Transverse colon (tissue), 4 donors: ENCODE measurements around the gene PNCK. TPM values are rescaled to one million over a fixed set of nuclear protein-coding genes. Genes with fewer than 3 reads are reported as not detected.

Source experiments
- DNase-seq: peaks from one replicate; pipeline ENCODE4 v3.0.0-alpha.2; 2019
- H3K27ac ChIP-seq, 4 donors: fragments of 200-600 bp; sonication (generic); 2 replicates each; pipeline ENCODE4 v1.5.1; 2016 to 2018; ENCODE audit warnings: inconsistent platforms in 4 of 4
- H3K27me3 ChIP-seq: fragments of 200-600 bp; sonication (generic); 2 replicates; pipeline ENCODE4 v1.5.1; 2017; ENCODE audit warnings: inconsistent platforms
- H3K36me3 ChIP-seq, 4 donors: fragments of 200-600 bp; sonication (generic); 2 replicates each; pipeline ENCODE4 v1.5.1; 2017 to 2019; ENCODE audit warnings: inconsistent platforms in 4 of 4
- H3K4me1 ChIP-seq, 4 donors: fragments of 200-600 bp; sonication (generic); 2 replicates each; pipeline ENCODE4 v1.5.1; 2017 to 2020; ENCODE audit warnings: inconsistent platforms in 4 of 4
- H3K4me3 ChIP-seq, 4 donors: fragments of 200-600 bp; sonication (generic); 1 replicate in 1 of 4; 2 replicates in 3 of 4; pipeline versions ENCODE4 v1.5.1 to v1.6.1; 2017 to 2019; ENCODE audit warnings: inconsistent platforms in 4 of 4
- H3K9me3 ChIP-seq, 2 donors: fragments of 200-600 bp; sonication (generic); 2 replicates each; pipeline ENCODE4 v1.5.1; 2017 to 2019; ENCODE audit warnings: inconsistent platforms in 2 of 2
- CTCF ChIP-seq, 5 experiments: fragments of 200-600 bp in 3 of 5; fragments of 450-650 bp in 2 of 5; sonication (generic) in 3 of 5; IDR thresholded peaks; 1 replicate in 2 of 5; 2 replicates in 3 of 5; pipeline ENCODE4 v1.5.1; 2016 to 2017; ENCODE audit warnings: antibody characterized with exemption in 5 of 5, inconsistent platforms in 3 of 5, mild to moderate bottlenecking in 2 of 5, moderate library complexity in 1 of 5
- EP300 ChIP-seq: sonication (generic); formaldehyde crosslinking; IDR thresholded peaks from one replicate; pipeline ENCODE4 v1.6.1; 2017; ENCODE audit warnings: antibody characterized with exemption, low read depth
- POLR2A ChIP-seq: fragments of 450-650 bp; IDR thresholded peaks from one replicate; pipeline ENCODE4 v1.6.1; 2016; ENCODE audit warnings: antibody characterized with exemption, mild to moderate bottlenecking, moderate library complexity
- POLR2AphosphoS5 ChIP-seq, 3 donors: sonication (generic); formaldehyde crosslinking; IDR thresholded peaks; one replicate each; pipeline ENCODE4 v1.6.1; 2016; ENCODE audit warnings: antibody characterized with exemption in 3 of 3
- WGBS, 2 donors: methylation state at CpG; one replicate each; pipeline ENCODE4 v1.1.5; 2018; ENCODE audit warnings: low coverage in 1 of 2; 5-methylcytosine and 5-hydroxymethylcytosine counted together
- in situ Hi-C, 4 donors: fragments of 200-750 bp; cut with MboI; loops; one replicate each; pipeline versions ENCODE4 v1.15.0 to v1.15.1; 2017; ENCODE audit warnings: low sequenced_read_pairs in 3 of 4, low pct_ligation_motif_present in 1 of 4, low pct_unique_long_range_greater_than_20kb in 1 of 4
- intact Hi-C: fragments of 100-400 bp; cut with DNase I; formaldehyde crosslinking; loops from one replicate; pipeline ENCODE4 v1.15.1; 2023; ENCODE audit warnings: low total_unique reads
- total RNA-seq, 4 donors: library from RNA; depleted of rRNA; stranded (reverse); fragments of >200 nt; gene quantifications; one replicate each; pipeline ENCODE4 v1.1.0, GENCODE V29; 2016

The PNCK gene
- total RNA-seq, 4 donors from 2014 or later, result 6.5 to 74.4 (median 7.9) TPM; not detected in 1

- Histone ChIP-seq H3K36me3 (no peaks in the 10 kb centered on the region), H3K27me3 (peaks cover 18% of the 10 kb centered on the region), H3K27ac (no peak overlapping the region), H3K4me3 (no peak overlapping the region), H3K4me1 (peaks cover 0 to 7% (median 2%) of the 10 kb centered on the region in 4 donors), H3K9me3 (no peaks in the 10 kb centered on the region)
- no peak for DNase-seq
- intact Hi-C loops, result no loop called here
- no peak for TF ChIP-seq POLR2A
- no peak for TF ChIP-seq POLR2AphosphoS5 (IDR thresholded peaks at IDR 0.05)
- no peak for TF ChIP-seq EP300
- TF ChIP-seq CTCF (IDR thresholded peaks at IDR 0.05), result no peak
- 83% methylated on average over 23 of the region's 27 CpGs; no CpG with 5 or more reads in 1 of the 2 donors for WGBS, 2 donors
- in situ Hi-C loops, result no loop called here
Measured at GRCh38 chrX:153637121-153638040, 36.2 kb downstream of the PNCK start.

- H3K27ac ChIP-seq, result no peak overlapping the region
- H3K4me3 ChIP-seq, result no peak overlapping the region
- no peak for DNase-seq
- TF ChIP-seq POLR2A, result no peak
- no peak for TF ChIP-seq POLR2AphosphoS5 (IDR thresholded peaks at IDR 0.05)
- TF ChIP-seq CTCF (IDR thresholded peaks at IDR 0.05), result no peak
- no peak for TF ChIP-seq EP300
- 70% methylated on average over 5 of the region's 5 CpGs; no CpG with 5 or more reads in 1 of the 2 donors for WGBS, 2 donors
- intact Hi-C loops (no loop called here), in situ Hi-C loops (no loop called here)
- no peaks in the 10 kb centered on the region for H3K36me3 ChIP-seq
- no peaks in the 10 kb centered on the region for H3K9me3 ChIP-seq
- H3K27me3 ChIP-seq, result peaks cover 12% of the 10 kb centered on the region
- peaks cover 0 to under 1% (median 0%) of the 10 kb centered on the region in 4 donors for H3K4me1 ChIP-seq
Measured at GRCh38 chrX:153636716-153637115, 36.9 kb downstream of the PNCK start.

GRCh38 chrX:153635788-153636668 lies 37.6 kb downstream of the PNCK start:
- H3K4me3 ChIP-seq, result no peak overlapping the region
- no peak for DNase-seq
- WGBS, 2 donors, result 74% methylated on average over 17 of the region's 21 CpGs; no CpG with 5 or more reads in 1 of the 2 donors
- no peak for TF ChIP-seq POLR2A
- peak in 1 of 5 experiments; percentile 13 for TF ChIP-seq CTCF (IDR thresholded peaks at IDR 0.05)
- H3K9me3 ChIP-seq, result no peaks in the 10 kb centered on the region
- intact Hi-C loops (no loop called here), in situ Hi-C loops (no loop called here)
- H3K27me3 ChIP-seq, result peaks cover 5% of the 10 kb centered on the region
- H3K36me3 ChIP-seq, result no peaks in the 10 kb centered on the region
- no peak overlapping the region for H3K27ac ChIP-seq
- H3K4me1 ChIP-seq, result no peaks in the 10 kb centered on the region

GRCh38 chrX:153635388-153635787 lies 38.2 kb downstream of the PNCK start:
- Histone ChIP-seq H3K9me3 (no peaks in the 10 kb centered on the region), H3K4me3 (no peak overlapping the region), H3K4me1 (no peaks in the 10 kb centered on the region), H3K36me3 (no peaks in the 10 kb centered on the region), H3K27ac (no peak overlapping the region), H3K27me3 (no peaks in the 10 kb centered on the region)
- intact Hi-C loops, result no loop called here
- DNase-seq, result no peak
- WGBS, 2 donors, result 78% methylated on average over 6 of the region's 6 CpGs; no CpG with 5 or more reads in 1 of the 2 donors
- no peak for TF ChIP-seq EP300
- in situ Hi-C loops, result no loop called here
